WTC11 (cell line): ENCODE measurements around the gene EPHX1. TPM values are rescaled to one million over a fixed set of nuclear protein-coding genes. Genes with fewer than 3 reads are reported as not detected.

ENCODE experiments used
- ARID4B ChIP-seq: sonication (generic); formaldehyde crosslinking; IDR thresholded peaks from 2 replicates; pipeline ENCODE4 v1.8.0; 2023; ENCODE audit warnings: missing genetic modification reagents, mild to moderate bottlenecking, borderline replicate concordance
- ERG ChIP-seq: fragments of 250-450 bp; sonication (Bioruptor Pico); IDR thresholded peaks from 2 replicates; pipeline ENCODE4 v1.8.0; 2021; ENCODE audit warnings: mild to moderate bottlenecking
- FOXP1 ChIP-seq: sonication (generic); formaldehyde crosslinking; IDR thresholded peaks from 2 replicates; pipeline ENCODE4 v1.8.0; 2022; ENCODE audit warnings: missing genetic modification reagents, mild to moderate bottlenecking, moderate library complexity, borderline replicate concordance
- FOXP4 ChIP-seq: sonication (generic); formaldehyde crosslinking; IDR thresholded peaks from 2 replicates; pipeline ENCODE4 v1.8.0; 2022; ENCODE audit warnings: mild to moderate bottlenecking, missing genetic modification reagents
- GRHL2 ChIP-seq: fragments of 250-450 bp; sonication (Bioruptor Pico); IDR thresholded peaks from 2 replicates; pipeline ENCODE4 v1.8.0; 2022; ENCODE audit warnings: mild to moderate bottlenecking, moderate library complexity; ENCODE audit not compliant: insufficient replicate concordance, severe bottlenecking
- GTF2I ChIP-seq: fragments of 250-450 bp; sonication (Bioruptor Pico); conservative IDR thresholded peaks from 2 replicates; pipeline ENCODE4 v1.4.0; 2021; ENCODE audit warnings: mild to moderate bottlenecking
- IRF2 ChIP-seq: sonication (generic); formaldehyde crosslinking; IDR thresholded peaks from 2 replicates; pipeline ENCODE4 v1.8.0; 2022; ENCODE audit warnings: low read depth, missing genetic modification reagents, borderline replicate concordance
- JAZF1 ChIP-seq: fragments of 250-450 bp; sonication (Bioruptor Pico); IDR thresholded peaks from 2 replicates; pipeline ENCODE4 v1.9.0; 2021; ENCODE audit warnings: moderate library complexity, mild to moderate bottlenecking, inconsistent platforms
- JUN ChIP-seq: sonication (generic); formaldehyde crosslinking; IDR thresholded peaks from 2 replicates; pipeline ENCODE4 v1.8.0; 2023; ENCODE audit warnings: mild to moderate bottlenecking, missing genetic modification reagents
- MYBL2 ChIP-seq: sonication (generic); formaldehyde crosslinking; IDR thresholded peaks from 2 replicates; pipeline ENCODE4 v1.8.1; 2023; ENCODE audit warnings: mild to moderate bottlenecking, moderate library complexity, missing genetic modification reagents
- NFATC4 ChIP-seq: fragments of 250-450 bp; sonication (Bioruptor Pico); IDR thresholded peaks from 2 replicates; pipeline ENCODE4 v1.9.0; 2021; ENCODE audit warnings: mild to moderate bottlenecking
- NR1H2 ChIP-seq: sonication (generic); formaldehyde crosslinking; IDR thresholded peaks from 2 replicates; pipeline ENCODE4 v1.9.0; 2021; ENCODE audit warnings: mild to moderate bottlenecking, moderate library complexity, missing genetic modification reagents
- NR2C2 ChIP-seq: sonication (generic); formaldehyde crosslinking; IDR thresholded peaks from 2 replicates; pipeline ENCODE4 v1.8.0; 2022; ENCODE audit warnings: mild to moderate bottlenecking, missing genetic modification reagents
- PRRX2 ChIP-seq: fragments of 250-450 bp; sonication (Bioruptor Pico); IDR thresholded peaks from 2 replicates; pipeline ENCODE4 v1.8.0; 2021; ENCODE audit warnings: mild to moderate bottlenecking
- RELA ChIP-seq: sonication (generic); formaldehyde crosslinking; IDR thresholded peaks from 2 replicates; pipeline ENCODE4 v1.8.1; 2022; ENCODE audit warnings: missing genetic modification reagents, mild to moderate bottlenecking, borderline replicate concordance
- SP1 ChIP-seq: sonication (generic); formaldehyde crosslinking; conservative IDR thresholded peaks from 2 replicates; pipeline ENCODE4 v1.8.1; 2022; ENCODE audit warnings: missing genetic modification reagents
- TEAD1 ChIP-seq: sonication (generic); formaldehyde crosslinking; IDR thresholded peaks from 2 replicates; pipeline ENCODE4 v1.8.0; 2022; ENCODE audit warnings: mild to moderate bottlenecking, missing genetic modification reagents
- ZNF121 ChIP-seq: sonication (generic); formaldehyde crosslinking; IDR thresholded peaks from 2 replicates; pipeline ENCODE4 v1.8.0; 2023; ENCODE audit warnings: missing genetic modification reagents
- ZNF138 ChIP-seq: sonication (generic); formaldehyde crosslinking; conservative IDR thresholded peaks from 2 replicates; pipeline ENCODE4 v1.8.1; 2022; ENCODE audit warnings: mild to moderate bottlenecking, moderate library complexity, missing genetic modification reagents
- ZNF317 ChIP-seq: sonication (generic); formaldehyde crosslinking; IDR thresholded peaks from 2 replicates; pipeline ENCODE4 v1.8.1; 2023; ENCODE audit warnings: low read depth, mild to moderate bottlenecking, moderate library complexity, missing genetic modification reagents, borderline replicate concordance
- ZNF416 ChIP-seq: fragments of 250-450 bp; sonication (Bioruptor Pico); IDR thresholded peaks from 2 replicates; pipeline ENCODE4 v1.9.0; 2021; ENCODE audit warnings: mild to moderate bottlenecking, inconsistent platforms
- ZNF423 ChIP-seq: fragments of 250-450 bp; sonication (Bioruptor Pico); IDR thresholded peaks from 2 replicates; pipeline ENCODE4 v2.1.2; 2022; ENCODE audit warnings: mild to moderate bottlenecking, moderate library complexity
- total RNA-seq: library from RNA; stranded (reverse); gene quantifications from 3 replicates; pipeline ENCODE4 v1.2.3, GENCODE V29; 2021
- TF ChIP-seq, protein P1 (sequence below): sonication (generic); formaldehyde crosslinking; IDR thresholded peaks from 2 replicates; pipeline ENCODE4 v1.8.1; 2023; ENCODE audit warnings: mild to moderate bottlenecking, missing genetic modification reagents, moderate library complexity
- TF ChIP-seq, protein P2 (sequence below): sonication (generic); formaldehyde crosslinking; IDR thresholded peaks from 2 replicates; pipeline ENCODE4 v1.8.1; 2023; ENCODE audit warnings: mild to moderate bottlenecking, missing genetic modification reagents, borderline replicate concordance
- TF ChIP-seq, protein P3 (sequence below): sonication (generic); formaldehyde crosslinking; IDR thresholded peaks from 2 replicates; pipeline ENCODE4 v1.8.0; 2022; ENCODE audit warnings: mild to moderate bottlenecking, missing genetic modification reagents
- TF ChIP-seq, protein P4 (sequence below): sonication (generic); formaldehyde crosslinking; IDR thresholded peaks from 2 replicates; pipeline ENCODE4 v1.8.0; 2022; ENCODE audit warnings: mild to moderate bottlenecking, missing genetic modification reagents

EPHX1 gene
- total RNA-seq, 1 experiment from 2014 or later: 60.9 TPM

- TF ChIP-seq, protein P1, sequence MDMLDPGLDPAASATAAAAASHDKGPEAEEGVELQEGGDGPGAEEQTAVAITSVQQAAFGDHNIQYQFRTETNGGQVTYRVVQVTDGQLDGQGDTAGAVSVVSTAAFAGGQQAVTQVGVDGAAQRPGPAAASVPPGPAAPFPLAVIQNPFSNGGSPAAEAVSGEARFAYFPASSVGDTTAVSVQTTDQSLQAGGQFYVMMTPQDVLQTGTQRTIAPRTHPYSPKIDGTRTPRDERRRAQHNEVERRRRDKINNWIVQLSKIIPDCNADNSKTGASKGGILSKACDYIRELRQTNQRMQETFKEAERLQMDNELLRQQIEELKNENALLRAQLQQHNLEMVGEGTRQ (CRISPR knock-in tag): no peak
- TF ChIP-seq PRRX2 (CRISPR knock-in tag): no peak
- TF ChIP-seq SP1 (CRISPR knock-in tag): peak; percentile 96
- TF ChIP-seq, protein P2, sequence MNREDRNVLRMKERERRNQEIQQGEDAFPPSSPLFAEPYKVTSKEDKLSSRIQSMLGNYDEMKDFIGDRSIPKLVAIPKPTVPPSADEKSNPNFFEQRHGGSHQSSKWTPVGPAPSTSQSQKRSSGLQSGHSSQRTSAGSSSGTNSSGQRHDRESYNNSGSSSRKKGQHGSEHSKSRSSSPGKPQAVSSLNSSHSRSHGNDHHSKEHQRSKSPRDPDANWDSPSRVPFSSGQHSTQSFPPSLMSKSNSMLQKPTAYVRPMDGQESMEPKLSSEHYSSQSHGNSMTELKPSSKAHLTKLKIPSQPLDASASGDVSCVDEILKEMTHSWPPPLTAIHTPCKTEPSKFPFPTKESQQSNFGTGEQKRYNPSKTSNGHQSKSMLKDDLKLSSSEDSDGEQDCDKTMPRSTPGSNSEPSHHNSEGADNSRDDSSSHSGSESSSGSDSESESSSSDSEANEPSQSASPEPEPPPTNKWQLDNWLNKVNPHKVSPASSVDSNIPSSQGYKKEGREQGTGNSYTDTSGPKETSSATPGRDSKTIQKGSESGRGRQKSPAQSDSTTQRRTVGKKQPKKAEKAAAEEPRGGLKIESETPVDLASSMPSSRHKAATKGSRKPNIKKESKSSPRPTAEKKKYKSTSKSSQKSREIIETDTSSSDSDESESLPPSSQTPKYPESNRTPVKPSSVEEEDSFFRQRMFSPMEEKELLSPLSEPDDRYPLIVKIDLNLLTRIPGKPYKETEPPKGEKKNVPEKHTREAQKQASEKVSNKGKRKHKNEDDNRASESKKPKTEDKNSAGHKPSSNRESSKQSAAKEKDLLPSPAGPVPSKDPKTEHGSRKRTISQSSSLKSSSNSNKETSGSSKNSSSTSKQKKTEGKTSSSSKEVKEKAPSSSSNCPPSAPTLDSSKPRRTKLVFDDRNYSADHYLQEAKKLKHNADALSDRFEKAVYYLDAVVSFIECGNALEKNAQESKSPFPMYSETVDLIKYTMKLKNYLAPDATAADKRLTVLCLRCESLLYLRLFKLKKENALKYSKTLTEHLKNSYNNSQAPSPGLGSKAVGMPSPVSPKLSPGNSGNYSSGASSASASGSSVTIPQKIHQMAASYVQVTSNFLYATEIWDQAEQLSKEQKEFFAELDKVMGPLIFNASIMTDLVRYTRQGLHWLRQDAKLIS (CRISPR knock-in tag): no peak
- no peak for TF ChIP-seq IRF2
- TF ChIP-seq, protein P3, sequence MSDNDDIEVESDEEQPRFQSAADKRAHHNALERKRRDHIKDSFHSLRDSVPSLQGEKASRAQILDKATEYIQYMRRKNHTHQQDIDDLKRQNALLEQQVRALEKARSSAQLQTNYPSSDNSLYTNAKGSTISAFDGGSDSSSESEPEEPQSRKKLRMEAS (CRISPR knock-in tag): peak; percentile 81
- TF ChIP-seq TEAD1 (CRISPR knock-in tag): peak; percentile 73; the same call in 1 of the 2 replicates
- 0 out of 2 replicates have a peak, but pooled peaks have one; percentile 43 for TF ChIP-seq ZNF416 (CRISPR knock-in tag)
- no peak for TF ChIP-seq ZNF317 (CRISPR knock-in tag)
- TF ChIP-seq JUN (CRISPR knock-in tag): peak; percentile 59; the same call in 1 of the 2 replicates
- TF ChIP-seq NFATC4 (CRISPR knock-in tag): no peak
- TF ChIP-seq RELA (CRISPR knock-in tag): no peak
- TF ChIP-seq MYBL2 (CRISPR knock-in tag): peak; percentile 73; the same call in 1 of the 2 replicates
- TF ChIP-seq NR1H2 (CRISPR knock-in tag): no peak
- no peak for TF ChIP-seq ERG (CRISPR knock-in tag)
- TF ChIP-seq FOXP1: peak; percentile 84; the same call in 1 of the 2 replicates
- TF ChIP-seq ARID4B (CRISPR knock-in tag): peak; percentile 46; the same call in 1 of the 2 replicates
- TF ChIP-seq NR2C2 (CRISPR knock-in tag): no peak
- TF ChIP-seq GTF2I (CRISPR knock-in tag): no peak
- TF ChIP-seq, protein P4, sequence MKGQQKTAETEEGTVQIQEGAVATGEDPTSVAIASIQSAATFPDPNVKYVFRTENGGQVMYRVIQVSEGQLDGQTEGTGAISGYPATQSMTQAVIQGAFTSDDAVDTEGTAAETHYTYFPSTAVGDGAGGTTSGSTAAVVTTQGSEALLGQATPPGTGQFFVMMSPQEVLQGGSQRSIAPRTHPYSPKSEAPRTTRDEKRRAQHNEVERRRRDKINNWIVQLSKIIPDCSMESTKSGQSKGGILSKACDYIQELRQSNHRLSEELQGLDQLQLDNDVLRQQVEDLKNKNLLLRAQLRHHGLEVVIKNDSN: no peak
- no peak for TF ChIP-seq JAZF1 (CRISPR knock-in tag)
- no peak for TF ChIP-seq FOXP4 (CRISPR knock-in tag)
- no peak for TF ChIP-seq ZNF121 (CRISPR knock-in tag)
- no peak for TF ChIP-seq ZNF138 (CRISPR knock-in tag)
- no peak for TF ChIP-seq ZNF423
- TF ChIP-seq GRHL2 (CRISPR knock-in tag): no peak
Observed at GRCh38 chr1:225777583-225778336, 32.2 kb upstream of the EPHX1 start, which contains the start of gene SRP9 (continued).
